Mucosa of descending colon (tissue), 3 donors: Measurements from ENCODE around the gene MRPS9. TPM values are rescaled to one million over a fixed set of nuclear protein-coding genes. Genes with fewer than 3 reads are reported as not detected.

Source experiments
- ATAC-seq: fragments of 200-7000 bp; cut with Tn5 transposase; one replicate; pipeline ENCODE4 v1.9.1; 2020; ENCODE audit warnings: mild to moderate bottlenecking, moderate library complexity
- DNase-seq, 3 donors: peaks; one replicate each; pipeline ENCODE4 v3.0.0-alpha.2; 2020
- H3K36me3 ChIP-seq: fragments of 200-600 bp; one replicate; pipeline ENCODE4 v1.8.0; 2021; ENCODE audit warnings: low read depth, mild to moderate bottlenecking
- H3K4me1 ChIP-seq: fragments of 200-600 bp; one replicate; pipeline ENCODE4 v1.8.0; 2021; ENCODE audit warnings: low read depth, mild to moderate bottlenecking
- H3K4me3 ChIP-seq: fragments of 200-600 bp; one replicate; pipeline ENCODE4 v1.8.0; 2021; ENCODE audit warnings: mild to moderate bottlenecking
- H3K9me3 ChIP-seq: fragments of 200-600 bp; one replicate; pipeline ENCODE4 v1.8.0; 2021; ENCODE audit warnings: mild to moderate bottlenecking
- CTCF ChIP-seq: fragments of 200-600 bp; IDR thresholded peaks from one replicate; pipeline ENCODE4 v1.8.0; 2022; ENCODE audit warnings: antibody characterized with exemption, mild to moderate bottlenecking
- intact Hi-C, 2 donors: fragments of 100-400 bp; cut with DNase I in 1 of 2; cut with micrococcal nuclease in 1 of 2; formaldehyde crosslinking; loops; one replicate each; pipeline versions ENCODE4 v1.11.0 to v1.11.1; 2022; cut with DNase I, micrococcal nuclease
- total RNA-seq, 3 donors: library from RNA; stranded (reverse); fragmentation: NEBNext Ultra II Directional in 2 of 3; extraction: Animal tissue kit (Norgen Biotek cat#: 25700) in 2 of 3; gene quantifications; one replicate each; pipeline versions ENCODE4 v1.2.1 to v1.2.4, GENCODE V29; 2021 to 2023
- donor health status: DM: no; HTN: no; CAD: no; lungs with moderate emphysema.
- donor health status: DM: no; HTN: no; CAD: no.
- donor health status: DM: no; HTN: yes; CAD: no.

The MRPS9 gene
- total RNA-seq, 3 donors from 2014 or later = 20.5 to 29.6 (median 22.6) TPM

GRCh38 chr2:105087273-105087672, 49.4 kb downstream of the MRPS9 start:
- no peak for TF ChIP-seq CTCF
- Histone ChIP-seq H3K36me3 (no peaks in the 10 kb centered on the region), H3K4me3 (no peak overlapping the region), H3K4me1 (no peaks in the 10 kb centered on the region), H3K9me3 (no peaks in the 10 kb centered on the region)
- no peak for DNase-seq
- intact Hi-C loops = no loop called here
- no peak for ATAC-seq

GRCh38 chr2:105090091-105090490, 52.2 kb downstream of the MRPS9 start:
- H3K36me3 ChIP-seq = no peaks in the 10 kb centered on the region
- H3K4me3 ChIP-seq = no peak overlapping the region
- no peaks in the 10 kb centered on the region for H3K9me3 ChIP-seq
- no peaks in the 10 kb centered on the region for H3K4me1 ChIP-seq
- no peak for TF ChIP-seq CTCF
- no peak for ATAC-seq
- no peak for DNase-seq
- intact Hi-C loops = no loop called here

GRCh38 chr2:105092797-105093196, 54.9 kb downstream of the MRPS9 start:
- Histone ChIP-seq H3K4me3 (no peak overlapping the region), H3K36me3 (no peaks in the 10 kb centered on the region), H3K9me3 (no peaks in the 10 kb centered on the region), H3K4me1 (no peaks in the 10 kb centered on the region)
- DNase-seq (no peak), ATAC-seq (no peak)
- no peak for TF ChIP-seq CTCF
- intact Hi-C loops = no loop called here

GRCh38 chr2:105099153-105099552, 61.3 kb downstream of the MRPS9 start:
- no peaks in the 10 kb centered on the region for H3K9me3 ChIP-seq
- DNase-seq = no peak
- no peak for ATAC-seq
- no peak for TF ChIP-seq CTCF
- intact Hi-C loops = no loop called here
- H3K4me3 ChIP-seq = no peak overlapping the region
- H3K36me3 ChIP-seq = no peaks in the 10 kb centered on the region
- H3K4me1 ChIP-seq = no peaks in the 10 kb centered on the region

- intact Hi-C loops = no loop called here
- DNase-seq = no peak
- Histone ChIP-seq H3K9me3 (no peaks in the 10 kb centered on the region), H3K4me1 (no peaks in the 10 kb centered on the region), H3K36me3 (no peaks in the 10 kb centered on the region), H3K4me3 (no peak overlapping the region)
- no peak for ATAC-seq
- no peak for TF ChIP-seq CTCF
Observed at GRCh38 chr2:105100046-105100840, 62.4 kb downstream of the MRPS9 start.
